GM12878 (cell line): ENCODE measurements around the gene PRKAG2. TPM values are rescaled to one million over a fixed set of nuclear protein-coding genes. Genes with fewer than 3 reads are reported as not detected.

Experiments
- ATAC-seq: fragments of 200-7000 bp; cut with Tn5 transposase; 3 replicates; pipeline ENCODE4 v1.9.1; 2020; ENCODE audit warnings: mild to moderate bottlenecking, moderate library complexity
- BruUV-seq: library from RNA; stranded (reverse); fragments of 400-500 nt; replicated peaks from 2 replicates; lab custom pipeline; 2021; lab: Mats Ljungman, UMichigan
- CTCF ChIA-PET: fragments of 300-600 bp; sonication (Branson Sonifier 250); formaldehyde crosslinking; extraction: SDS; loops from one replicate; lab custom pipeline; 2021; ENCODE audit warnings: inconsistent platforms; lab: Yijun Ruan, JAX
- POLR2A ChIA-PET: fragments of 350-600 bp; formaldehyde crosslinking; extraction: SDS; loops from one replicate; lab custom pipeline; 2021; ENCODE audit warnings: inconsistent platforms; lab: Charles Lee
- RAD21 ChIA-PET: fragments of 300-600 bp; sonication (Branson Sonifier 250); formaldehyde crosslinking; loops from one replicate; lab custom pipeline; 2023; ENCODE audit warnings: antibody characterized with exemption; ENCODE audit not compliant: unreplicated experiment; lab: Charles Lee
- SMC1A ChIA-PET: fragments of 300-600 bp; sonication (Branson Sonifier 250); formaldehyde crosslinking; loops from one replicate; lab custom pipeline; 2023; ENCODE audit not compliant: unreplicated experiment, uncharacterized antibody; lab: Charles Lee
- DNase-seq: peaks from one replicate; pipeline ENCODE4 v3.0.0-alpha.2; 2011; ENCODE audit warnings: low read depth, low spot score
- FAIRE-seq: peaks from 3 replicates; lab custom pipeline; 2011; peaks lifted over from hg19 to GRCh38; lab: Jason Lieb, UNC
- H2AFZ ChIP-seq: 2 replicates; pipeline ENCODE4 v1.6.0; 2011; ENCODE audit warnings: low read depth, low read length, control low read depth; ENCODE audit not compliant: control insufficient read depth
- H3K27ac ChIP-seq: 2 replicates; pipeline ENCODE4 v1.5.1; 2011; ENCODE audit warnings: control low read depth; ENCODE audit not compliant: control insufficient read depth, insufficient read depth
- H3K27me3 ChIP-seq, 2 experiments: replicated peaks in 1 of 2; 2 replicates each; pipeline versions ENCODE4 v1.6.0 to v1.6.1; 2011; ENCODE audit warnings: low read length in 1 of 2; ENCODE audit not compliant: control insufficient read depth in 2 of 2, insufficient read depth in 2 of 2
- H3K36me3 ChIP-seq, 2 experiments: 2 replicates each; pipeline ENCODE4 v1.5.1; 2011; ENCODE audit warnings: low read length in 1 of 2; ENCODE audit not compliant: control insufficient read depth in 2 of 2, insufficient read depth in 2 of 2
- H3K4me1 ChIP-seq: 2 replicates; pipeline ENCODE4 v1.6.1; 2011; ENCODE audit warnings: mild to moderate bottlenecking, low read length, moderate library complexity, mixed read lengths; ENCODE audit not compliant: control insufficient read depth, insufficient read depth
- H3K4me2 ChIP-seq: 2 replicates; pipeline ENCODE4 v1.6.0; 2011; ENCODE audit warnings: control low read depth; ENCODE audit not compliant: control insufficient read depth, insufficient read depth
- H3K4me3 ChIP-seq: fragments of 200-600 bp; sonication (generic); 2 replicates; pipeline ENCODE4 v1.5.1; 2016
- H3K79me2 ChIP-seq: 2 replicates; pipeline ENCODE4 v1.6.0; 2011; ENCODE audit warnings: low read length; ENCODE audit not compliant: control insufficient read depth, insufficient read depth
- H3K9ac ChIP-seq: 2 replicates; pipeline ENCODE4 v1.8.0; 2011; ENCODE audit warnings: low read length, control low read depth, mixed read lengths; ENCODE audit not compliant: control insufficient read depth, insufficient read depth
- H3K9me3 ChIP-seq: replicated peaks from 3 replicates; pipeline ENCODE4 v1.5.1; 2011; ENCODE audit warnings: mild to moderate bottlenecking, low read length; ENCODE audit not compliant: control insufficient read depth, insufficient read depth
- H4K20me1 ChIP-seq: 2 replicates; pipeline ENCODE4 v1.6.0; 2011; ENCODE audit not compliant: control insufficient read depth, insufficient read depth
- ASH2L ChIP-seq: fragments of 300-600, 200-600 bp; sonication (generic); IDR thresholded peaks from 2 replicates; pipeline ENCODE4 v1.6.1; 2017; ENCODE audit warnings: low read depth, mild to moderate bottlenecking, borderline replicate concordance
- ATF3 ChIP-seq: IDR thresholded peaks from 2 replicates; pipeline ENCODE4 v1.6.1; 2011; ENCODE audit warnings: low read depth, mild to moderate bottlenecking, low read length, moderate library complexity, borderline replicate concordance; ENCODE audit errors: extremely low read depth
- BCL11A ChIP-seq: IDR thresholded peaks from 2 replicates; pipeline ENCODE4 v1.6.1; 2011; ENCODE audit warnings: low read depth, low read length
- BMI1 ChIP-seq: fragments of 450-650 bp; IDR thresholded peaks from 2 replicates; pipeline ENCODE4 v1.6.1; 2016; ENCODE audit warnings: mild to moderate bottlenecking, moderate library complexity, borderline replicate concordance
- CTCF ChIP-seq, 3 experiments: IDR thresholded peaks in 2 of 3; conservative IDR thresholded peaks in 1 of 3; 2 replicates each; pipeline ENCODE4 v1.5.1; 2011; ENCODE audit warnings: low read depth in 3 of 3, low read length in 3 of 3, mild to moderate bottlenecking in 3 of 3, control low read depth in 2 of 3, moderate library complexity in 2 of 3, inconsistent platforms in 1 of 3, mixed read lengths in 1 of 3; ENCODE audit not compliant: control insufficient read depth in 2 of 3, insufficient read depth in 1 of 3; ENCODE audit errors: extremely low read depth in 1 of 3
- ELK1 ChIP-seq: IDR thresholded peaks from 2 replicates; pipeline ENCODE4 v1.6.1; 2012; ENCODE audit warnings: low read depth, low read length, improper control_type of control experiment
- HDGF ChIP-seq: fragments of 450-650 bp; IDR thresholded peaks from 2 replicates; pipeline ENCODE4 v1.6.1; 2016; ENCODE audit warnings: antibody characterized with exemption
- IKZF1 ChIP-seq: fragments of 450-650 bp; conservative IDR thresholded peaks from 2 replicates; pipeline ENCODE4 v1.6.1; 2017; ENCODE audit warnings: antibody characterized with exemption, mild to moderate bottlenecking
- IRF4 ChIP-seq: IDR thresholded peaks from 2 replicates; pipeline ENCODE4 v1.6.1; 2011; ENCODE audit warnings: low read depth, low read length
- MYC ChIP-seq: IDR thresholded peaks from 2 replicates; pipeline ENCODE4 v1.6.1; 2011; ENCODE audit warnings: mild to moderate bottlenecking, low read length, moderate library complexity, inconsistent platforms; ENCODE audit not compliant: insufficient read depth, insufficient replicate concordance, insufficient read length, severe bottlenecking
- PRDM15 ChIP-seq: fragments of 450-650 bp; formaldehyde crosslinking; IDR thresholded peaks from 2 replicates; pipeline ENCODE4 v1.4.0; 2020; ENCODE audit warnings: mild to moderate bottlenecking, moderate library complexity
- SMAD5 ChIP-seq: IDR thresholded peaks from 2 replicates; pipeline ENCODE4 v1.6.1; 2016; ENCODE audit warnings: antibody characterized with exemption, low read depth
- TCF3 ChIP-seq: IDR thresholded peaks from 2 replicates; pipeline ENCODE4 v1.6.1; 2012; ENCODE audit warnings: low read depth, mild to moderate bottlenecking, low read length, borderline replicate concordance; ENCODE audit not compliant: insufficient read depth
- ZBTB33 ChIP-seq: fragments of 450-650 bp; IDR thresholded peaks from 2 replicates; pipeline ENCODE4 v1.6.1; 2017; ENCODE audit warnings: mild to moderate bottlenecking
- ZNF384 ChIP-seq: IDR thresholded peaks from 2 replicates; pipeline ENCODE4 v1.6.1; 2012; ENCODE audit warnings: low read depth, mild to moderate bottlenecking, low read length, improper control_type of control experiment, borderline replicate concordance
- WGBS: methylation state at CpG from one replicate; pipeline ENCODE4 v1.1.6; 2016; ENCODE audit warnings: low lambda C conversion rate; ENCODE audit not compliant: insufficient replicate concordance, insufficient coverage; ENCODE audit errors: missing lambda C conversion rate; 5-methylcytosine and 5-hydroxymethylcytosine counted together
- in situ Hi-C: fragments of 300-500 bp; cut with MboI; formaldehyde crosslinking; loops from 9 replicates; pipeline ENCODE4 v1.14.3; 2018; ENCODE audit warnings: mixed read lengths
- intact Hi-C: fragments of 100-400 bp; cut with micrococcal nuclease; formaldehyde crosslinking; loops from one replicate; pipeline ENCODE4 v1.14.2; 2022; ENCODE audit not compliant: unreplicated experiment
- polyA plus RNA-seq, 11 experiments: library from polyadenylated mRNA; depleted of rRNA in 4 of 11; unstranded in 6 of 11; stranded (reverse) in 5 of 11; fragments of >200 nt; fragmentation: Nextera tagmentation in 4 of 11; fragmentation: Illumina TruSeq in 1 of 11; extraction: Ambion mirVana in 4 of 11; extraction: Trizol in 1 of 11; gene quantifications; 1 replicate in 1 of 11; 2 replicates in 10 of 11; pipeline versions ENCODE4 v1.2.1 to v1.2.3, GENCODE V29; 2011 to 2016; ENCODE audit warnings: inconsistent platforms in 2 of 11, missing spikeins in 2 of 11, low read depth in 1 of 11
- total RNA-seq, 4 experiments: library from RNA; depleted of rRNA in 3 of 4; stranded (reverse); fragments of >200 nt in 3 of 4; fragmentation: Illumina TruSeq in 1 of 4; extraction: Trizol in 1 of 4; gene quantifications; 2 replicates each; pipeline versions ENCODE4 v1.2.1 to v1.2.3, GENCODE V29; 2013 to 2021

Gene PRKAG2
- total and polyA plus RNA-seq, 10 of the 15 experiments (the other 5 are each of a cell fraction or from before 2014, with no cell fraction given): 3.4 to 8.9 (median 6.8) TPM

- FAIRE-seq: no peak
- POLR2A ChIA-PET: no interaction called here
- TF ChIP-seq SMAD5 (no peak), PRDM15 (no peak), BMI1 (no peak), TCF3 (no peak), ELK1 (no peak), CTCF (IDR thresholded peaks at IDR 0.05 in 2 of 3, conservative IDR thresholded peaks at IDR 0.05 in 1 of 3; ENCODE audit: control insufficient read depth in 2 of 3, extremely low read depth in 1 of 3, insufficient read depth in 1 of 3, low read depth in 3 of 3, low read length in 3 of 3) (no peak), ATF3 (no peak), IKZF1 (no peak), HDGF (no peak), BCL11A (no peak), ZBTB33 (no peak), MYC (no peak), ASH2L (no peak), IRF4 (no peak), ZNF384 (no peak)
Measured at GRCh38 chr7:151832138-151832537, 44.8 kb downstream of the PRKAG2 start.

More at GRCh38 chr7:151832138-151832537, 44.8 kb downstream of the PRKAG2 start:
- no TSS peak for BruUV-seq
- no peak for DNase-seq
- SMC1A ChIA-PET: no interaction called here
- H3K9me3 ChIP-seq: no peaks in the 10 kb centered on the region
- H3K4me2 ChIP-seq: no peak overlapping the region
- no peak for ATAC-seq
- H2AFZ ChIP-seq: no peak overlapping the region
- in situ Hi-C loops (no loop called here), intact Hi-C loops (no loop called here)
- CTCF ChIA-PET: no interaction called here
- no peaks in the 10 kb centered on the region for H4K20me1 ChIP-seq
- no peak overlapping the region for H3K27ac ChIP-seq
- no peak overlapping the region for H3K9ac ChIP-seq
- H3K4me1 ChIP-seq: no peaks in the 10 kb centered on the region
- no peaks in the 10 kb centered on the region for H3K79me2 ChIP-seq
- H3K4me3 ChIP-seq: no peak overlapping the region
- RAD21 ChIA-PET: no interaction called here
- 56% methylated on average over 4 of the region's 5 CpGs for WGBS
- H3K36me3 ChIP-seq: no peaks in the 10 kb centered on the region
- no peaks in the 10 kb centered on the region for H3K27me3 ChIP-seq
